LNCAP (cell line): ENCODE results near the gene TMEM132C.

ENCODE experiments used
- CTCF ChIP-seq: fragments of 450-650 bp; IDR thresholded peaks from 2 replicates; pipeline ENCODE4 v1.5.1; 2017; ENCODE audit warnings: mild to moderate bottlenecking

TMEM132C gene

GRCh38 chr12:128325646-128326045 lies 58.7 kb downstream of the TMEM132C start:
- no peak for TF ChIP-seq CTCF

GRCh38 chr12:128326406-128326805 lies 59.4 kb downstream of the TMEM132C start:
- no peak for TF ChIP-seq CTCF

- TF ChIP-seq CTCF: no peak
Observed at GRCh38 chr12:128328961-128329360, 62.0 kb downstream of the TMEM132C start.

- TF ChIP-seq CTCF: no peak
Observed at GRCh38 chr12:128336204-128337070, 69.5 kb downstream of the TMEM132C start.

- no peak for TF ChIP-seq CTCF
Observed at GRCh38 chr12:128337071-128337345, 70.0 kb downstream of the TMEM132C start.

- TF ChIP-seq CTCF: no peak
Observed at GRCh38 chr12:128337431-128338170, 70.6 kb downstream of the TMEM132C start.

GRCh38 chr12:128338386-128339125 lies 71.6 kb downstream of the TMEM132C start:
- TF ChIP-seq CTCF: no peak
